OCI-LY3 (cell line): Measurements from ENCODE around the gene ACAA1.

Source experiments
- CTCF ChIP-seq: fragments of 200-600, 300-600 bp; sonication (generic); IDR thresholded peaks from 2 replicates; pipeline ENCODE4 v1.5.1; 2014; ENCODE audit warnings: antibody characterized with exemption, low read length, low read depth
- EZH2phosphoT487 ChIP-seq: fragments of 200-600 bp; shearing (Covaris generic); IDR thresholded peaks from 2 replicates; pipeline ENCODE4 v1.6.1; 2018; ENCODE audit warnings: antibody characterized with exemption, mixed run types, low read depth

- TF ChIP-seq CTCF (no peak), EZH2phosphoT487 (no peak)
Measured at GRCh38 chr3:38138349-38139190, 1.6 kb upstream of the ACAA1 start, which contains the start of gene MYD88.
